NT2/D1 (cell line): ENCODE data around the gene TMEM179.

Experiments
- SUZ12 ChIP-seq: IDR thresholded peaks from 2 replicates; pipeline ENCODE4 v1.6.1; 2011; ENCODE audit not compliant: insufficient read length, insufficient read depth; ENCODE audit errors: extremely low read depth
- YY1 ChIP-seq: IDR thresholded peaks from 2 replicates; pipeline ENCODE4 v1.6.1; 2011; ENCODE audit not compliant: insufficient read length, insufficient read depth
- ZNF274 ChIP-seq: IDR thresholded peaks from 2 replicates; pipeline ENCODE4 v1.6.1; 2011; ENCODE audit warnings: mild to moderate bottlenecking, low read depth, low read length

- TF ChIP-seq ZNF274 (no peak), YY1 (no peak), SUZ12 (no peak)
Observed at GRCh38 chr14:104632781-104633180, 28.2 kb upstream of the TMEM179 start.
